Measurements from ENCODE around the gene ADRA2C.
"Not testable (repeated sequence)": the region's sequence is repeated elsewhere in the genome, so short reads cannot be mapped to it uniquely, and the experiment has no call there.

Gene ADRA2C

DNA sequence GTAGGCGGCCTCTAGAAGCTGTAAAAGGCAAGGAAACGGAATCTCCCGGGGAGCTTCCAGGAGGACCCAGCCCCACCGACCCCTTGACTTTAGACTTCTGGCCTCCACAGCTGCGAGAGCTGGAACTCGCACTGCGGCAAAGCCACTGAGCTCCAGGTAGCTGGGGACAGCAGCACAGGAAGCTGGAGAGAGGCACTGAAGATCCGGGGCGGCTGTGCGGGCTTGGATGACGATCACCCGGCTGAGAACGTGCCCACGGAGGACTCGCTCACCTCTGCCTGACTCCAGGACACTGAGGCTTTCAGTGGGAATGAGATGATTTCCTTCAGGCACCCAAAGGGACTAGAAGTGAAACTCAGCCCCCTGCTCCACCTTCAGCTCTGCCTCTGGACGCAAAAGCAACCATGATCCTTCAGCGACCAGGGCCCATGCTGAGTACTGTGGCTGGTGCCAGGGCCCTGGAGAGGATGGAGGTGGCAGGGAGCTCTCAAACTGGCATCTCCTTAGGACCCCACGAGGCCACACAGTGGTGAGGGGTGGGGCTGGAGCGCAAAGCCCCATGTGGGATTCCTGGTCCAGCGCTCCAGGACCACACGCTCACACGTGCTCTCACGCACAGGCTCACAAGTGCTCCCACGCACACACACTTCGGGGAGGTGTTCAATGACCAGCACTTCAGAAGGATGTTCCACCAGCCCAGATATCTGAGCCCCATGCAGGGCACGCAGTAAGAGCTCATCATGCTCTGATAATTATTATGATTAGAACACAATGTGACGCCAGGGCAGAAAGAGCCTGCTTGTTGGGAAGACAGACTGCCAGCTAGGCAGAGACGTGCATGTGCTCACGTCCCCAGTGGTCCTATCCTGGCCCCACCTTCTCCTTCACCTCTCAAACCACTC is 47.2 kb downstream of the ADRA2C start:
- DNase-seq (ENCODE audit: low read depth), result no peak

DNA sequence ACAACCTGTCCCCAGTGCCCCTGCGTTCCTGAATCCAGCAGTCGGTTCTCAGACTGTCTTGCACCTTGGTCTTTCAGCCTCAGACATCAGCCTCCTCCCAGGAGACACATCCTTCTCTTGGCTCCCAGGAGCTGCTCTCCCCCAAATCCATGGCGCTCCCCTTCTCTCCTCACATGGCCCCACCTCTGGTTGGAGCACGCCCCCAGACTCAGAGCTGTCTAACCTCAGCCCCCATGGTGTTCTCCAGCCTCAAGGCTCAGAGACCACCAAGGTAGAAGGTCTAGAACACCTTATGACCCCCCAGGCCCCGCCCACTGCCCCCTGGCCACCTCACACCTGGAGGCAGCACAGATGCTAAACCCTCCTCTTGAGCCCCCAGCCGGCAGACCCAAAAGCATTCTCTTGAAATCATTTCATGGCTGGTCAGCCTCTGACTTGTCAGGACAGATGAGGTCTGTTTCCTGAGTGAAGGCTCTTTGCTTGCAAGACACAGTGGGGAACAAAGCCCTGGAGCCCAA is 47.9 kb downstream of the ADRA2C start:
- DNase-seq (ENCODE audit: low read depth), result no peak

DNA sequence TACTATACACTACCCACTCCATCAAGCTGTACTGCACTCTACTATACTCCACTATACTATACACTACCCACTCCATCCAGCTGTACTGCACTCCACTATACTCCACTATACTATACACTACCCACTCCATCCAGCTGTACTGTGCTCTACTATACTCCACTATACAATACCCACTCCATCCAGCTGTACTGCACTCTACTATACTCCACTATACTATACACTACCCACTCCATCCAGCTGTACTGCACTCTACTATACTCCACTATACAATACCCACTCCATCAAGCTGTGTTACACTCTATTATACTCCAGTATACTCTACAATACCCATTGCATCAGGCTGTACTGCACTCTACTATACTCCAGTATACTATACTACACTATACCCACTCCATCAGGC is 48.7 kb downstream of the ADRA2C start:
- DNase-seq (ENCODE audit: low read depth), result not testable (repeated sequence)

DNA sequence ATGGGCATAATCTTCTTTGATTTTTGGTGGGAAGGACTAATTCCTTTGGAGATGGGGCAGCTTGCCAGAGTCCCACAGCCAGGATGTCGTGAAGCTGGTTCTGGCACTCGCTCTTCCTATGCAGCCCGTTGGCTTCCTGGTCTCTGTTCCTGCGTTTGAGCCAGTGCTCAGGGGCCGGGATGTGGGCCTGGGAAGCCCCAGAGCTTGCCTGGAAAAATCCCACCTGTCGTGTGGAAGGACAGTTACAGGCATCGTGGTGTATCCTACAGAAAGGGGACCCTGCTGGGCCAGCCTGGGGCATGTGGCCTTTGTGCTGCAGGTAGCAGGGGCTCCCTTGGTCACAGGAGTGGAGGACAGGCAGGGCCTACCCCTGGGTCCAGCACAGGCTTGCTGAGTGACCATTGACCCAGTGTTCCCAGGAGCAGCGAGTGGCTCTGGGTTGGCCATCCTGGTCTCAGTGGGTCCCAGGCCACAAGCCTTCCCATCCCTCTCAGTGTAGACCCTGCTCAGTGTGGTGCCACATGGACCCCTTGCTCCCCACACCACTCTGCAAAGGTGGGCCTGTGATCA is 50.2 kb downstream of the ADRA2C start:
- no peak for DNase-seq (ENCODE audit: low read depth)

DNA sequence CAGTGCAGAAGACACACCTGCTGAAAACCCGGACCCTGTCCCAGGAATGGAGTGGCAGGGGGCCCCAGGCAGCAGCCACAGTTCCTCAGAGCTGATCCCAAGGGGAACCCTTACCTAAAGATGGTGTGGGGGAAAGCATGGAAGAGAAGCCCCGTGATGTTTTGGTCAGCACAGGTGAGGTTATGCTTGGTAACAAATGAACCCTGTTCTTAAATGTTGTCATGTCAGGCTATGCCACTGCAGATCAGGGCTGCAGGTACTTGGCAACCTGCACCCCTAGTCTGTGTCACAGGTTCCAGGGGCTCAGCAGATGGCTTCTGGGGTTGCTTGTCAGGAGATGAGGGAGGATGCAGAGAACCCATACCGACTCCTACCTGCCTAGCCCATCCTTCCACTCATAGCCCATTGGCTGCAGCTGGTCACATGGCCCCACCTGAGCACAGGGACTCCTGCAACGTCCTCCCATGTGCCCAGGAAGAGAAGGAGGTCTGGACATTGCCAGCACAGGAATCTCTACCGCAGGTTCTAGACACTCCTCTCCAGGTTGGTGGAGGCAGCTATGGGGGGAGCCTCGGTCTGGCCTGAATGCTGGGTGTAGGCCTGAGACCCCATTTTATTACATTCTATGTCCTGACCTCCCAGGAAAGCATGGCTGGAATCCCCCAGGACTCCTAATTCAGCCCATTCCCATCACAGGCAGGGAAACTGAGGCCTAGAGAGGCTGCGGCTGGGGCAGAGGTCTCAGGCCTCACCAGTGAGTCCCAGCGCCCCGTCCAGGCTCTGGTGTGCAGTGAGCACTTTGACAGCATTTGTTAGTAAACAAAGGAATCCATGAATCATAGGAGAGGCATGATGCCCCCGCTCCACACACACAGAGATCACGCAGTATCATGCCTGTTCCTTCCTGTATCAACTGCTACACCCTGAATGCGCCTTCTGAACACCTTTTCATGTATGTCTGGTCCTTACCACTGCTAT is 51.1 kb downstream of the ADRA2C start:
- no peak for DNase-seq (ENCODE audit: low read depth)

All from activated T-cell treated with anti-CD3 and anti-CD28 coated beads for 24 hours (primary cell).